C1 segment of cervical spinal cord (tissue), 14 donors: ENCODE data around the gene WASHC4.

ENCODE experiments used
- DNase-seq, 14 donors: peaks; one replicate each; lab custom pipeline; 2025; lab: John Stamatoyannopoulos, UW

Gene WASHC4

GRCh38 chr12:105205322-105206048 lies 98.0 kb downstream of the WASHC4 start:
- DNase-seq = no peak

GRCh38 chr12:105206686-105207374 lies 99.3 kb downstream of the WASHC4 start:
- peak in 1 of 14 donors; percentile 45 for DNase-seq

GRCh38 chr12:105209091-105209490 lies 101.6 kb downstream of the WASHC4 start:
- DNase-seq = no peak

GRCh38 chr12:105212438-105212837 lies 104.9 kb downstream of the WASHC4 start:
- DNase-seq = no peak

- DNase-seq = no peak
Observed at GRCh38 chr12:105214148-105214547, 106.6 kb downstream of the WASHC4 start.

GRCh38 chr12:105214670-105215375 lies 107.3 kb downstream of the WASHC4 start:
- no peak for DNase-seq

- DNase-seq = no peak
Observed at GRCh38 chr12:105218434-105218833, 110.9 kb downstream of the WASHC4 start.
